SK-N-SH (cell line): Measurements from ENCODE around the gene METTL3.

Source experiments
- CTCF ChIP-seq: fragments of 200-600 bp; sonication (generic); IDR thresholded peaks from 2 replicates; pipeline ENCODE4 v1.6.1; 2017; ENCODE audit warnings: antibody characterized with exemption, mild to moderate bottlenecking, moderate library complexity
- EP300 ChIP-seq, 2 experiments: IDR thresholded peaks; 2 replicates each; pipeline versions ENCODE4 v1.4.0 to v1.6.1; 2012; ENCODE audit warnings: borderline replicate concordance in 1 of 2, low read depth in 1 of 2, low read length in 1 of 2

- TF ChIP-seq EP300 (IDR thresholded peaks at IDR 0.05; ENCODE audit: borderline replicate concordance in 1 of 2, low read depth in 1 of 2, low read length in 1 of 2) (no peak), CTCF (no peak)
Measured at GRCh38 chr14:21535545-21536417, 24.6 kb upstream of the METTL3 start.
